NK-92 (cell line): ENCODE data around the gene FGD5.

ENCODE experiments used
- DNase-seq: peaks from one replicate; lab custom pipeline; 2025; ENCODE audit not compliant: unreplicated experiment; lab: John Stamatoyannopoulos, UW

Gene FGD5

GRCh38 chr3:14872706-14873105, 53.9 kb downstream of the FGD5 start:
- no peak for DNase-seq

GRCh38 chr3:14874784-14875183, 56.0 kb downstream of the FGD5 start:
- no peak for DNase-seq

- DNase-seq, result no peak
These were observed 56.8 kb downstream of the FGD5 start for GRCh38 chr3:14875411-14876175.

GRCh38 chr3:14876921-14877333, 58.2 kb downstream of the FGD5 start:
- no peak for DNase-seq

GRCh38 chr3:14877469-14877868, 58.7 kb downstream of the FGD5 start:
- no peak for DNase-seq

GRCh38 chr3:14879211-14879874, 60.6 kb downstream of the FGD5 start:
- DNase-seq, result no peak

- DNase-seq, result no peak
These were observed 61.8 kb downstream of the FGD5 start for GRCh38 chr3:14880447-14881106.

GRCh38 chr3:14883226-14883625, 64.5 kb downstream of the FGD5 start:
- DNase-seq, result no peak

- no peak for DNase-seq
These were observed 65.9 kb downstream of the FGD5 start for GRCh38 chr3:14884665-14885064.

- no peak for DNase-seq
These were observed 66.5 kb downstream of the FGD5 start for GRCh38 chr3:14885307-14885706.

- no peak for DNase-seq
These were observed 67.3 kb downstream of the FGD5 start for GRCh38 chr3:14886101-14886500.

GRCh38 chr3:14889205-14889604, 70.4 kb downstream of the FGD5 start:
- no peak for DNase-seq

- no peak for DNase-seq
These were observed 71.2 kb downstream of the FGD5 start for GRCh38 chr3:14889943-14890342.

- DNase-seq, result no peak
These were observed 71.7 kb downstream of the FGD5 start for GRCh38 chr3:14890476-14890875.

- DNase-seq, result no peak
These were observed 72.7 kb downstream of the FGD5 start for GRCh38 chr3:14891135-14892132.

- DNase-seq, result no peak
These were observed 73.5 kb downstream of the FGD5 start for GRCh38 chr3:14892226-14892625.

- no peak for DNase-seq
These were observed 75.3 kb downstream of the FGD5 start for GRCh38 chr3:14894085-14894484.

GRCh38 chr3:14897266-14897665, 78.5 kb downstream of the FGD5 start:
- DNase-seq, result no peak

- DNase-seq, result no peak
These were observed 80.2 kb downstream of the FGD5 start for GRCh38 chr3:14898929-14899328.

GRCh38 chr3:14899993-14900618, 81.3 kb downstream of the FGD5 start:
- DNase-seq, result no peak
